Uterus (tissue), 4 donors: ENCODE data around the gene DMD. TPM values are rescaled to one million over a fixed set of nuclear protein-coding genes. Genes with fewer than 3 reads are reported as not detected.
"Not testable (repeated sequence)": the region's sequence is repeated elsewhere in the genome, so short reads cannot be mapped to it uniquely, and the experiment has no call there.

ENCODE experiments used
- DNase-seq, 2 donors: peaks; one replicate each; pipeline ENCODE4 v3.0.0-alpha.2; 2019 to 2020
- H3K27ac ChIP-seq, 2 donors: fragments of 200-600 bp; sonication (generic); 1 replicate in 1 of 2; 2 replicates in 1 of 2; pipeline ENCODE4 v1.5.1; 2016 to 2018
- H3K27me3 ChIP-seq, 2 donors: fragments of 200-600 bp; sonication (generic); one replicate each; pipeline ENCODE4 v1.5.1; 2018 to 2019; ENCODE audit warnings: control low read depth in 1 of 2
- H3K36me3 ChIP-seq, 2 donors: fragments of 200-600 bp; sonication (generic); one replicate each; pipeline ENCODE4 v1.5.1; 2019; ENCODE audit warnings: control low read depth in 1 of 2
- H3K4me1 ChIP-seq, 2 donors: fragments of 200-600 bp; sonication (generic); one replicate each; pipeline ENCODE4 v1.5.1; 2018 to 2019; ENCODE audit warnings: control low read depth in 1 of 2
- H3K4me3 ChIP-seq, 2 donors: fragments of 200-600 bp; sonication (generic); 1 replicate in 1 of 2; 2 replicates in 1 of 2; pipeline ENCODE4 v1.5.1; 2018 to 2019; ENCODE audit warnings: mild to moderate bottlenecking in 1 of 2
- H3K9me3 ChIP-seq, 2 donors: fragments of 200-600 bp; sonication (generic); one replicate each; pipeline ENCODE4 v1.5.1; 2019; ENCODE audit warnings: control low read depth in 1 of 2
- POLR2A ChIP-seq, 2 donors: fragments of 450-650 bp; IDR thresholded peaks; one replicate each; pipeline ENCODE4 v1.6.1; 2016; ENCODE audit warnings: antibody characterized with exemption in 2 of 2, mild to moderate bottlenecking in 1 of 2, moderate library complexity in 1 of 2
- intact Hi-C: fragments of 100-400 bp; cut with DNase I; formaldehyde crosslinking; loops from one replicate; pipeline ENCODE4 v1.15.1; 2023; ENCODE audit warnings: low total_unique reads
- total RNA-seq, 4 donors: library from RNA; depleted of rRNA in 3 of 4; stranded (reverse); fragments of >200 nt in 3 of 4; gene quantifications; one replicate each; pipeline versions ENCODE4 v1.1.0 to v1.2.4, GENCODE V29; 2014 to 2023
- TF ChIP-seq, protein P1 (sequence below), 4 experiments: fragments of 200-600 bp in 2 of 4; fragments of 450-650 bp in 2 of 4; sonication (generic) in 2 of 4; IDR thresholded peaks; one replicate each; pipeline ENCODE4 v1.5.1; 2016 to 2019; ENCODE audit warnings: antibody characterized with exemption in 4 of 4, mild to moderate bottlenecking in 2 of 4, moderate library complexity in 1 of 4
- donor health status: DM: yes; HTN: yes; CAD: no.

The DMD gene
- total RNA-seq, 4 donors from 2014 or later: 73.8 to 147 (median 97.8) TPM

- H3K27me3 ChIP-seq: no peaks in the 10 kb centered on the region
- no peak for DNase-seq
- TF ChIP-seq, protein P1, sequence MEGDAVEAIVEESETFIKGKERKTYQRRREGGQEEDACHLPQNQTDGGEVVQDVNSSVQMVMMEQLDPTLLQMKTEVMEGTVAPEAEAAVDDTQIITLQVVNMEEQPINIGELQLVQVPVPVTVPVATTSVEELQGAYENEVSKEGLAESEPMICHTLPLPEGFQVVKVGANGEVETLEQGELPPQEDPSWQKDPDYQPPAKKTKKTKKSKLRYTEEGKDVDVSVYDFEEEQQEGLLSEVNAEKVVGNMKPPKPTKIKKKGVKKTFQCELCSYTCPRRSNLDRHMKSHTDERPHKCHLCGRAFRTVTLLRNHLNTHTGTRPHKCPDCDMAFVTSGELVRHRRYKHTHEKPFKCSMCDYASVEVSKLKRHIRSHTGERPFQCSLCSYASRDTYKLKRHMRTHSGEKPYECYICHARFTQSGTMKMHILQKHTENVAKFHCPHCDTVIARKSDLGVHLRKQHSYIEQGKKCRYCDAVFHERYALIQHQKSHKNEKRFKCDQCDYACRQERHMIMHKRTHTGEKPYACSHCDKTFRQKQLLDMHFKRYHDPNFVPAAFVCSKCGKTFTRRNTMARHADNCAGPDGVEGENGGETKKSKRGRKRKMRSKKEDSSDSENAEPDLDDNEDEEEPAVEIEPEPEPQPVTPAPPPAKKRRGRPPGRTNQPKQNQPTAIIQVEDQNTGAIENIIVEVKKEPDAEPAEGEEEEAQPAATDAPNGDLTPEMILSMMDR (IDR thresholded peaks at IDR 0.05): no peak
- TF ChIP-seq POLR2A (IDR thresholded peaks at IDR 0.05): no peak
- no peak overlapping the region for H3K27ac ChIP-seq
- intact Hi-C loops: no loop called here
- H3K9me3 ChIP-seq: no peaks in the 10 kb centered on the region
- no peak overlapping the region for H3K4me3 ChIP-seq
- no peaks in the 10 kb centered on the region for H3K36me3 ChIP-seq
- H3K4me1 ChIP-seq: no peaks in the 10 kb centered on the region
Measured at GRCh38 chrX:33086886-33087285, 124.5 kb downstream of the DMD start.

DNA sequence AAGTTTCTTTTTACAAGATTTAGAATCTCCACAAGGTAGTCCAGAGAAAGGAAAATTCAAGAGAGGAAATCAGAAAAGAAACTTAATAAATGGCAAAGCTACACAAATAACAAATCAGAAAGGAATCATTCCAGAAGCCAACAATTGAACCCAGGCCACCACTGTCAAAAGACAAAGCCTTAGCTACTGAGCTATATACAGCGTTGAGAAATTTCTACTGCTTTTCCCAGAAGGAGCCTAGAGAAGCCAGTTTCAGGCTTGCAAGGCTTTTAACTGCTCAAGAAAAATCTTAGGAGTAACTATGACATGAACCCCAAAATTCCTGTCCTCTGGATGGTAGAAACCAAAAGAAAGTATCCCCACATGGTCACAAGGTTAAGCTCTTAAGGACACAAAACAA lies 129.0 kb downstream of the DMD start:
- TF ChIP-seq, protein P1 (IDR thresholded peaks at IDR 0.05): no peak
- no peak for TF ChIP-seq POLR2A (IDR thresholded peaks at IDR 0.05)
- Histone ChIP-seq H3K4me1 (no peaks in the 10 kb centered on the region), H3K27ac (no peak overlapping the region), H3K36me3 (no peaks in the 10 kb centered on the region), H3K27me3 (no peaks in the 10 kb centered on the region), H3K4me3 (no peak overlapping the region), H3K9me3 (peaks cover 0 to 6% of the 10 kb centered on the region in 2 donors)
- no peak for DNase-seq
- intact Hi-C loops: no loop called here

GRCh38 chrX:33078273-33078672 lies 133.1 kb downstream of the DMD start:
- TF ChIP-seq POLR2A (IDR thresholded peaks at IDR 0.05): no peak
- TF ChIP-seq, protein P1 (IDR thresholded peaks at IDR 0.05): no peak
- H3K27ac ChIP-seq: no peak overlapping the region
- H3K4me3 ChIP-seq: no peak overlapping the region
- H3K9me3 ChIP-seq: peaks cover 0 to 6% of the 10 kb centered on the region in 2 donors
- DNase-seq: no peak
- H3K4me1 ChIP-seq: no peaks in the 10 kb centered on the region
- intact Hi-C loops: no loop called here
- H3K36me3 ChIP-seq: no peaks in the 10 kb centered on the region
- no peaks in the 10 kb centered on the region for H3K27me3 ChIP-seq

DNA sequence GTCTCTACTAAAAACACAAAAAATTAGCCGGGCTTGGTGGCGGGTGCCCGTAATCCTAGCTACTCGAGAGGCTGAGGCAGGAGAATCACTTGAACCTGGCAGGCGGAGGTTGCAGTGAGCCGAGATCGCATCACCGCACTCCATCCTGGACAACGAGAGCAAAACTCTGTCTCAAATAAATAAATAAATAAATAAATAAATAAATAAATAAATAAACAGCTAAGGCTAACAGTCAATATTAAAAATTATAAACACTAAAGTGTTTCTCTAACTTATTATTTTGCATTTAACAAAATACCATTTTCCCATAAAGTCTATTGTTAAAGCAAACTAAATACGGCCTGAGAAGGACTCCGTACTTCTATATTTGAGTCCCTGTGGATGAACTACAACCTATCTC lies 137.7 kb downstream of the DMD start:
- H3K9me3 ChIP-seq, H3K27ac ChIP-seq, H3K27me3 ChIP-seq, DNase-seq, H3K36me3 ChIP-seq, H3K4me3 ChIP-seq, H3K4me1 ChIP-seq, intact Hi-C loops: not testable (repeated sequence)

GRCh38 chrX:33065415-33065814 lies 145.9 kb downstream of the DMD start:
- Histone ChIP-seq H3K27me3 (no peaks in the 10 kb centered on the region), H3K36me3 (no peaks in the 10 kb centered on the region), H3K9me3 (no peaks in the 10 kb centered on the region), H3K4me1 (no peaks in the 10 kb centered on the region), H3K4me3 (no peak overlapping the region), H3K27ac (no peak overlapping the region)
- no peak for DNase-seq
- intact Hi-C loops: no loop called here
- TF ChIP-seq, protein P1 (IDR thresholded peaks at IDR 0.05): no peak
- TF ChIP-seq POLR2A (IDR thresholded peaks at IDR 0.05): no peak

GRCh38 chrX:33062041-33062440 lies 149.3 kb downstream of the DMD start:
- H3K4me3 ChIP-seq: no peak overlapping the region
- no peaks in the 10 kb centered on the region for H3K27me3 ChIP-seq
- no peak for TF ChIP-seq POLR2A (IDR thresholded peaks at IDR 0.05)
- TF ChIP-seq, protein P1 (IDR thresholded peaks at IDR 0.05): no peak
- H3K27ac ChIP-seq: no peak overlapping the region
- intact Hi-C loops: no loop called here
- H3K36me3 ChIP-seq: no peaks in the 10 kb centered on the region
- DNase-seq: no peak
- no peaks in the 10 kb centered on the region for H3K4me1 ChIP-seq
- no peaks in the 10 kb centered on the region for H3K9me3 ChIP-seq
